ENCODE results near the gene PDPR.
"Not testable (repeated sequence)": the region's sequence is repeated elsewhere in the genome, so short reads cannot be mapped to it uniquely, and the experiment has no call there.

PDPR gene

GRCh38 chr16:70148453-70148852 is 34.3 kb downstream of the PDPR start:
- H3K4me3 ChIP-seq (replicated peaks; ENCODE audit: low read depth, low read length); H3K27me3 ChIP-seq (replicated peaks; ENCODE audit: control insufficient read depth, insufficient read depth, low read length); DNase-seq (ENCODE audit: extremely low read depth, insufficient read length): not testable (repeated sequence)
- peaks cover 20% of the 10 kb centered on the region for H3K36me3 ChIP-seq (ENCODE audit: control insufficient read depth, insufficient read depth, low read length)

GRCh38 chr16:70149296-70149695 is 35.2 kb downstream of the PDPR start:
- DNase-seq (ENCODE audit: extremely low read depth, insufficient read length); H3K27me3 ChIP-seq (replicated peaks; ENCODE audit: control insufficient read depth, insufficient read depth, low read length); H3K4me3 ChIP-seq (replicated peaks; ENCODE audit: low read depth, low read length): not testable (repeated sequence)
- H3K36me3 ChIP-seq (ENCODE audit: control insufficient read depth, insufficient read depth, low read length), result peaks cover 20% of the 10 kb centered on the region

- Histone ChIP-seq H3K4me3 (replicated peaks; ENCODE audit: low read depth, low read length) (no peak overlapping the region), H3K27me3 (replicated peaks; ENCODE audit: control insufficient read depth, insufficient read depth, low read length) (no peaks in the 10 kb centered on the region), H3K36me3 (ENCODE audit: control insufficient read depth, insufficient read depth, low read length) (peaks cover 24% of the 10 kb centered on the region)
- no peak for DNase-seq (ENCODE audit: extremely low read depth, insufficient read length)
- TF ChIP-seq CTCF (IDR thresholded peaks at IDR 0.05; ENCODE audit: insufficient read depth, low read length, poor library complexity, severe bottlenecking), result no peak
These were observed 37.3 kb downstream of the PDPR start for GRCh38 chr16:70151391-70151790.

- no peak for DNase-seq (ENCODE audit: extremely low read depth, insufficient read length)
- Histone ChIP-seq H3K4me3 (replicated peaks; ENCODE audit: low read depth, low read length) (no peak overlapping the region), H3K27me3 (replicated peaks; ENCODE audit: control insufficient read depth, insufficient read depth, low read length) (no peaks in the 10 kb centered on the region), H3K36me3 (ENCODE audit: control insufficient read depth, insufficient read depth, low read length) (peaks cover 30% of the 10 kb centered on the region)
- TF ChIP-seq CTCF (IDR thresholded peaks at IDR 0.05; ENCODE audit: insufficient read depth, low read length, poor library complexity, severe bottlenecking), result no peak
These were observed 37.9 kb downstream of the PDPR start for GRCh38 chr16:70151941-70152509.

GRCh38 chr16:70152578-70153302 is 38.6 kb downstream of the PDPR start:
- no peak for TF ChIP-seq CTCF (IDR thresholded peaks at IDR 0.05; ENCODE audit: insufficient read depth, low read length, poor library complexity, severe bottlenecking)
- H3K36me3 ChIP-seq (ENCODE audit: control insufficient read depth, insufficient read depth, low read length), result peaks cover 37% of the 10 kb centered on the region
- no peak overlapping the region for H3K4me3 ChIP-seq (replicated peaks; ENCODE audit: low read depth, low read length)
- H3K27me3 ChIP-seq (replicated peaks; ENCODE audit: control insufficient read depth, insufficient read depth, low read length), result no peaks in the 10 kb centered on the region
- DNase-seq (ENCODE audit: extremely low read depth, insufficient read length), result no peak

GRCh38 chr16:70154736-70155135 is 40.6 kb downstream of the PDPR start:
- H3K36me3 ChIP-seq (ENCODE audit: control insufficient read depth, insufficient read depth, low read length), result peaks cover 45% of the 10 kb centered on the region
- H3K4me3 ChIP-seq (replicated peaks; ENCODE audit: low read depth, low read length); DNase-seq (ENCODE audit: extremely low read depth, insufficient read length); H3K27me3 ChIP-seq (replicated peaks; ENCODE audit: control insufficient read depth, insufficient read depth, low read length): not testable (repeated sequence)

GRCh38 chr16:70156207-70156978 is 42.3 kb downstream of the PDPR start:
- Histone ChIP-seq H3K36me3 (ENCODE audit: control insufficient read depth, insufficient read depth, low read length) (peaks cover 53% of the 10 kb centered on the region), H3K27me3 (replicated peaks; ENCODE audit: control insufficient read depth, insufficient read depth, low read length) (no peaks in the 10 kb centered on the region), H3K4me3 (replicated peaks; ENCODE audit: low read depth, low read length) (no peak overlapping the region)
- TF ChIP-seq CTCF (IDR thresholded peaks at IDR 0.05; ENCODE audit: insufficient read depth, low read length, poor library complexity, severe bottlenecking), result no peak
- DNase-seq (ENCODE audit: extremely low read depth, insufficient read length), result no peak
